Uterus (tissue), 4 donors: Measurements from ENCODE around the gene VRK3. TPM values are rescaled to one million over a fixed set of nuclear protein-coding genes. Genes with fewer than 3 reads are reported as not detected.

Experiments used
- DNase-seq, 2 donors: peaks; one replicate each; pipeline ENCODE4 v3.0.0-alpha.2; 2019 to 2020
- H3K27ac ChIP-seq, 2 donors: fragments of 200-600 bp; sonication (generic); 1 replicate in 1 of 2; 2 replicates in 1 of 2; pipeline ENCODE4 v1.5.1; 2016 to 2018
- H3K27me3 ChIP-seq, 2 donors: fragments of 200-600 bp; sonication (generic); one replicate each; pipeline ENCODE4 v1.5.1; 2018 to 2019; ENCODE audit warnings: control low read depth in 1 of 2
- H3K36me3 ChIP-seq, 2 donors: fragments of 200-600 bp; sonication (generic); one replicate each; pipeline ENCODE4 v1.5.1; 2019; ENCODE audit warnings: control low read depth in 1 of 2
- H3K4me1 ChIP-seq, 2 donors: fragments of 200-600 bp; sonication (generic); one replicate each; pipeline ENCODE4 v1.5.1; 2018 to 2019; ENCODE audit warnings: control low read depth in 1 of 2
- H3K4me3 ChIP-seq, 2 donors: fragments of 200-600 bp; sonication (generic); 1 replicate in 1 of 2; 2 replicates in 1 of 2; pipeline ENCODE4 v1.5.1; 2018 to 2019; ENCODE audit warnings: mild to moderate bottlenecking in 1 of 2
- H3K9me3 ChIP-seq, 2 donors: fragments of 200-600 bp; sonication (generic); one replicate each; pipeline ENCODE4 v1.5.1; 2019; ENCODE audit warnings: control low read depth in 1 of 2
- POLR2A ChIP-seq, 2 donors: fragments of 450-650 bp; IDR thresholded peaks; one replicate each; pipeline ENCODE4 v1.6.1; 2016; ENCODE audit warnings: antibody characterized with exemption in 2 of 2, mild to moderate bottlenecking in 1 of 2, moderate library complexity in 1 of 2
- intact Hi-C: fragments of 100-400 bp; cut with DNase I; formaldehyde crosslinking; loops from one replicate; pipeline ENCODE4 v1.15.1; 2023; ENCODE audit warnings: low total_unique reads
- total RNA-seq, 4 donors: library from RNA; depleted of rRNA in 3 of 4; stranded (reverse); fragments of >200 nt in 3 of 4; gene quantifications; one replicate each; pipeline versions ENCODE4 v1.1.0 to v1.2.4, GENCODE V29; 2014 to 2023
- TF ChIP-seq, protein P1 (sequence below), 4 experiments: fragments of 200-600 bp in 2 of 4; fragments of 450-650 bp in 2 of 4; sonication (generic) in 2 of 4; IDR thresholded peaks; one replicate each; pipeline ENCODE4 v1.5.1; 2016 to 2019; ENCODE audit warnings: antibody characterized with exemption in 4 of 4, mild to moderate bottlenecking in 2 of 4, moderate library complexity in 1 of 4
- donor health status: DM: yes; HTN: yes; CAD: no.

VRK3 gene
- total RNA-seq, 4 donors from 2014 or later, result 1.5 to 68.8 (median 37.1) TPM

DNA sequence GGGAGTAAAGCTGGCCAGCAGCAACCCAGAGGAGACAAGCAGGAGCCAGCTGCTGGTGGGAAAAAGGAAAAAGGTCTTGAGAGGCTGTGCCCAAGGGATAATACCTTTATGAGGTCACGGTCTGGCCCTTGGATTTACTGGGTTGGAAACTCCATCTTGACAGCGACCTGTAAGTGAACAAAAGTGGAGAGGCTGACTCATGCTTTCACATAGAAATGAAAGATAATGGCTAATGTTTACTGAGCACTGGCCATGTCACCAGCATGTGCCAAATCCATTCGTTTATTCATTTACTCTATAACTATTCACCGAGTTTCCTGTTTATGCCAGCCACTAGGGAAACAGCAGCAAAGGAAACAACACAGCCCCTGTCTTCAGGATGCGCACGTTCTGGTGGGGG lies 4.7 kb downstream of the VRK3 start:
- no peaks in the 10 kb centered on the region for H3K36me3 ChIP-seq

DNA sequence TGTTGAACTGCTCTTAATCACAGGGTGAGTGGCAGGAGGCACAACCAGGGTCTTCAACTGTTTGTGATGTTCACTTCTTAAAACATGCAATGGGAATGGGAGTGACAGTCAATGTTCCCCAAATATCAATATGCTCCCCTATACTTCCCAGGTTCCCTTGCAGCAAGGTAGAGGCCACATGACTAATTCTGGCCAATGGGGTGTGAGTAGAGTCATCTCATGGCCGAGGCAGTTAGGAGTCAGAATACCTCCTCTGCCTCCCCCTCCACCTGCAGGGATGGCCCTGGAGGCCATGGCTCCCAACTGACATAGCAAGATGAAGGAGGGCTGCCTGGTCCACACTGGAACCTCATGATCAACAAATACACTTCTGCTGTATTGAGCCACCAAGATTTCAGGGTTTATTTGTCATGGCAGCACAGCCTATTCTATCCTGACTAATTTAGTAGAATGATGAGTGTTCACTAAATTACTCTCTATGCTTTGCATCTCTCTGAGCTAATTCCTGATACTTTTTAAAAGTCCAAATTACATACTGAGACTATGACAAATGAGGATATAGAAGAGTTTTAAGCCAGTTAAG lies 8.9 kb downstream of the VRK3 start:
- intact Hi-C loops, result no loop called here
- Histone ChIP-seq H3K27ac (no peak overlapping the region), H3K27me3 (no peaks in the 10 kb centered on the region), H3K36me3 (no peaks in the 10 kb centered on the region), H3K9me3 (no peaks in the 10 kb centered on the region), H3K4me3 (no peak overlapping the region), H3K4me1 (no peaks in the 10 kb centered on the region)
- TF ChIP-seq, protein P1, sequence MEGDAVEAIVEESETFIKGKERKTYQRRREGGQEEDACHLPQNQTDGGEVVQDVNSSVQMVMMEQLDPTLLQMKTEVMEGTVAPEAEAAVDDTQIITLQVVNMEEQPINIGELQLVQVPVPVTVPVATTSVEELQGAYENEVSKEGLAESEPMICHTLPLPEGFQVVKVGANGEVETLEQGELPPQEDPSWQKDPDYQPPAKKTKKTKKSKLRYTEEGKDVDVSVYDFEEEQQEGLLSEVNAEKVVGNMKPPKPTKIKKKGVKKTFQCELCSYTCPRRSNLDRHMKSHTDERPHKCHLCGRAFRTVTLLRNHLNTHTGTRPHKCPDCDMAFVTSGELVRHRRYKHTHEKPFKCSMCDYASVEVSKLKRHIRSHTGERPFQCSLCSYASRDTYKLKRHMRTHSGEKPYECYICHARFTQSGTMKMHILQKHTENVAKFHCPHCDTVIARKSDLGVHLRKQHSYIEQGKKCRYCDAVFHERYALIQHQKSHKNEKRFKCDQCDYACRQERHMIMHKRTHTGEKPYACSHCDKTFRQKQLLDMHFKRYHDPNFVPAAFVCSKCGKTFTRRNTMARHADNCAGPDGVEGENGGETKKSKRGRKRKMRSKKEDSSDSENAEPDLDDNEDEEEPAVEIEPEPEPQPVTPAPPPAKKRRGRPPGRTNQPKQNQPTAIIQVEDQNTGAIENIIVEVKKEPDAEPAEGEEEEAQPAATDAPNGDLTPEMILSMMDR (IDR thresholded peaks at IDR 0.05), result no peak
- no peak for TF ChIP-seq POLR2A (IDR thresholded peaks at IDR 0.05)
- DNase-seq, result no peak

More for the DNA sequence above, 4.7 kb downstream of the VRK3 start:
- H3K27ac ChIP-seq, result no peak overlapping the region
- peaks cover 0 to 4% of the 10 kb centered on the region in 2 donors for H3K4me1 ChIP-seq
- intact Hi-C loops, result no loop called here
- no peak overlapping the region for H3K4me3 ChIP-seq
- no peak for DNase-seq
- H3K27me3 ChIP-seq, result no peaks in the 10 kb centered on the region
- no peaks in the 10 kb centered on the region for H3K9me3 ChIP-seq
- TF ChIP-seq, protein P1 (IDR thresholded peaks at IDR 0.05), result no peak
- TF ChIP-seq POLR2A (IDR thresholded peaks at IDR 0.05), result no peak

DNA sequence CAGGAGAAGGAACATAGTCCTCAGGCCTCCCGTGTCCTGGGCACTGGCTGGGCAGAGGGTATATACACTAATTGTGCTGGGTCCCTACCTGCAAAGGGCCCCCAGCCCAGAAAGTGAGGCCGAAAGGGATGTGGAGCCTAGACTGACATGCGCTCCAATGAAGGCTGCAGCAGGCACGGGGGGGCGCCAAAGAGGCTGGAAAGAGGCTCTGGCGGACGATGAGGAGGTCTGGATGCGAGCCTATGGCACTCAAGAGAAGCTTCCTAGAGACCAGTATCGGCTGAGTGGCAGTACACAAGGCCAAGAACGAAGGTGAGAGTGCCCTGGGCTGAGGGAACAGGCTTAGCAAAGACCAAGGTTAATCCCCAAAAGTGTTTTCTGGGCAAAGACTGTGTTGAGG lies 16.6 kb downstream of the VRK3 start:
- H3K9me3 ChIP-seq, result no peaks in the 10 kb centered on the region
- intact Hi-C loops, result no loop called here
- no peaks in the 10 kb centered on the region for H3K36me3 ChIP-seq
- peaks cover 0 to 10% of the 10 kb centered on the region in 2 donors for H3K4me1 ChIP-seq
- no peak overlapping the region for H3K4me3 ChIP-seq
- no peaks in the 10 kb centered on the region for H3K27me3 ChIP-seq
- H3K27ac ChIP-seq, result no peak overlapping the region
- no peak for DNase-seq
- TF ChIP-seq POLR2A (IDR thresholded peaks at IDR 0.05), result no peak
- TF ChIP-seq, protein P1 (IDR thresholded peaks at IDR 0.05), result no peak

DNA sequence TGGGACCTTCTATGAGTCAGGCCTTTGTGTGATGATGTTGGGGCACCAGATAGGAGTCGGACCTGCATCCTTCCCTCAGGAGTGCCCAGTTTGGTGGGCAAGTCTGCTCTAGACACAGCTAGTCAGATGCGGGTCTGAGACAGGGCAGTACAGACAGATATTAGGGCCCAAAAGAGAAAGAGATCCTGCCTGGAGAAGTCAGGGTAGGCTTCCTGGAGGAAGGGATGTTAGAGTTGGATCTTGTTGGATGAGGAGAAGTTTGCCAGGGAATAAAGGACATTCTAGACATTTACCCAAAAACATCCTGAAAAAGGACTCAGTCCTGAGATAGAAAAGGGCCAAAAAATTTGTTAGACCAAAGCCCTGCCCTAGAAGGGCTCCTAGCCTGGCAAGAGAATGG lies 17.2 kb downstream of the VRK3 start:
- Histone ChIP-seq H3K9me3 (no peaks in the 10 kb centered on the region), H3K27me3 (no peaks in the 10 kb centered on the region), H3K36me3 (no peaks in the 10 kb centered on the region), H3K4me3 (no peak overlapping the region), H3K27ac (no peak overlapping the region), H3K4me1 (peaks cover 0 to 12% of the 10 kb centered on the region in 2 donors)
- intact Hi-C loops, result no loop called here
- TF ChIP-seq, protein P1 (IDR thresholded peaks at IDR 0.05), result no peak
- no peak for TF ChIP-seq POLR2A (IDR thresholded peaks at IDR 0.05)
- DNase-seq, result no peak

DNA sequence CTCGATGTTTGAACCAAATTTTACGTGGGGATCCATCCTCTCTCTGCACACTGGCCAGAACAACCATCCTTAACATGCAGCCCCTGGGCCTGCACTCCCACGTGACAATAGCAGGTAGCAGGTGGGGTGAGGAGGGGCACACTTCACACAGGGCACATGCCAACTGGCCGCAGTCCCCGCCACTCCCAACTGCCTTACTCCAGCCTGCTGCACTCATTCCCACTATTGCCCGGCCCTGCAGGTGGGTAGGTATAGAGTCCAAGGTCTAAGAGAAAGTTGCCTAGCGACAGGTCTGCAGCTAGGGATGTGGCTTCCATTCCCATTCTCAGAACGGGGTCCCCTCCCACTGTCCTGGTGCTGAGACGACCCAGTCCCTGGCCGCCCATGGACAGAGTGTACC lies 18.0 kb downstream of the VRK3 start:
- TF ChIP-seq POLR2A (IDR thresholded peaks at IDR 0.05), result no peak
- TF ChIP-seq, protein P1 (IDR thresholded peaks at IDR 0.05), result no peak
- intact Hi-C loops, result no loop called here

More for the DNA sequence above, 18.0 kb downstream of the VRK3 start:
- H3K27me3 ChIP-seq, result no peaks in the 10 kb centered on the region
- no peaks in the 10 kb centered on the region for H3K9me3 ChIP-seq
- DNase-seq, result no peak
- H3K36me3 ChIP-seq, result no peaks in the 10 kb centered on the region
- no peak overlapping the region for H3K27ac ChIP-seq
- H3K4me1 ChIP-seq, result peaks cover 0 to 12% of the 10 kb centered on the region in 2 donors
- no peak overlapping the region for H3K4me3 ChIP-seq
